ENCODE data around the gene ZNF674. TPM values are rescaled to one million over a fixed set of nuclear protein-coding genes. Genes with fewer than 3 reads are reported as not detected.

Gene ZNF674
- total RNA-seq, 2 experiments from 2014 or later = 5.4 to 5.5 TPM

DNA sequence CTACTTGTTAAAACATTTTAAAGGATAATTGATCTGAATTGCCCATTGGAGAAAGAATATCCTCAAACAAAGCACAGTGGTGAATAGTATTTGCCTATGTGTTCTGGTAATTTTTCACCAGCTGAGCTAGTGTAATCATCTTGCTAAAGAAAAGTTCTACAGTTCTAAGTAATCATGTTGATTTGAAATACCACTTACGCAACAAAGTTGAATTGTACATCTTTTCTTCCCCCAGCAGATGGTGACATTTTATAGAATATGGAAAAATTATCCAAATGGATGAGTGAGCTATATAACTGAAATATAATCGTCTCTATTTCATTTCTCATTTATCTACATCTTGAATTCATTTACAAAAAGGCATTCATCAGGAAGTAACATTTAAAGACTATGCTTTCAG, 9.7 kb upstream of the ZNF674 start:
- BruUV-seq (replicated peaks) = no TSS peak
- H3K4me3 ChIP-seq (ENCODE audit: low read depth, low read length, poor library complexity, severe bottlenecking) = no peak overlapping the region
- H3K9me2 ChIP-seq (ENCODE audit: insufficient read depth, low read length) = no peaks in the 10 kb centered on the region
- DNase-seq (ENCODE audit: low spot score) = no peak
- no peak overlapping the region for H2AFZ ChIP-seq (ENCODE audit: low read length)
- no peak overlapping the region for H3K27ac ChIP-seq (ENCODE audit: low read depth, low read length, poor library complexity, severe bottlenecking)
- intact Hi-C loops (cut with micrococcal nuclease; ENCODE audit: unreplicated experiment) = loop anchor here (2.0 kb wide), 1 partner anchor 242 kb away; no protein-coding TSS in a partner anchor
- CTCF ChIA-PET (ENCODE audit: unreplicated experiment) = no interaction called here
- H3K4me1 ChIP-seq (ENCODE audit: insufficient read depth, low read length, poor library complexity, severe bottlenecking) = peaks cover 4% of the 10 kb centered on the region
- no peaks in the 10 kb centered on the region for H4K20me1 ChIP-seq (ENCODE audit: insufficient read depth, low read length)
- H3K4me2 ChIP-seq (ENCODE audit: low read length) = no peak overlapping the region
- POLR2A ChIA-PET = interaction anchor here (0.6 to 1.0 kb wide), 3 partner anchors 53 to 93 kb away, joined by 3 to 7 read pairs (median 5); no protein-coding TSS in a partner anchor
- no peaks in the 10 kb centered on the region for H3K36me3 ChIP-seq (ENCODE audit: insufficient read depth, low read length)
- no peaks in the 10 kb centered on the region for H3K9me3 ChIP-seq (ENCODE audit: low read length)
- H3K79me2 ChIP-seq (ENCODE audit: insufficient read depth, low read depth, low read length) = no peaks in the 10 kb centered on the region
- no peak for TF ChIP-seq EZH2phosphoT487 (IDR thresholded peaks at IDR 0.05; ENCODE audit: borderline replicate concordance, low read depth, low read length)
- TF ChIP-seq, protein P1, sequence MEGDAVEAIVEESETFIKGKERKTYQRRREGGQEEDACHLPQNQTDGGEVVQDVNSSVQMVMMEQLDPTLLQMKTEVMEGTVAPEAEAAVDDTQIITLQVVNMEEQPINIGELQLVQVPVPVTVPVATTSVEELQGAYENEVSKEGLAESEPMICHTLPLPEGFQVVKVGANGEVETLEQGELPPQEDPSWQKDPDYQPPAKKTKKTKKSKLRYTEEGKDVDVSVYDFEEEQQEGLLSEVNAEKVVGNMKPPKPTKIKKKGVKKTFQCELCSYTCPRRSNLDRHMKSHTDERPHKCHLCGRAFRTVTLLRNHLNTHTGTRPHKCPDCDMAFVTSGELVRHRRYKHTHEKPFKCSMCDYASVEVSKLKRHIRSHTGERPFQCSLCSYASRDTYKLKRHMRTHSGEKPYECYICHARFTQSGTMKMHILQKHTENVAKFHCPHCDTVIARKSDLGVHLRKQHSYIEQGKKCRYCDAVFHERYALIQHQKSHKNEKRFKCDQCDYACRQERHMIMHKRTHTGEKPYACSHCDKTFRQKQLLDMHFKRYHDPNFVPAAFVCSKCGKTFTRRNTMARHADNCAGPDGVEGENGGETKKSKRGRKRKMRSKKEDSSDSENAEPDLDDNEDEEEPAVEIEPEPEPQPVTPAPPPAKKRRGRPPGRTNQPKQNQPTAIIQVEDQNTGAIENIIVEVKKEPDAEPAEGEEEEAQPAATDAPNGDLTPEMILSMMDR (conservative IDR thresholded peaks at IDR 0.05; ENCODE audit: low read length) = peak; percentile 58

DNA sequence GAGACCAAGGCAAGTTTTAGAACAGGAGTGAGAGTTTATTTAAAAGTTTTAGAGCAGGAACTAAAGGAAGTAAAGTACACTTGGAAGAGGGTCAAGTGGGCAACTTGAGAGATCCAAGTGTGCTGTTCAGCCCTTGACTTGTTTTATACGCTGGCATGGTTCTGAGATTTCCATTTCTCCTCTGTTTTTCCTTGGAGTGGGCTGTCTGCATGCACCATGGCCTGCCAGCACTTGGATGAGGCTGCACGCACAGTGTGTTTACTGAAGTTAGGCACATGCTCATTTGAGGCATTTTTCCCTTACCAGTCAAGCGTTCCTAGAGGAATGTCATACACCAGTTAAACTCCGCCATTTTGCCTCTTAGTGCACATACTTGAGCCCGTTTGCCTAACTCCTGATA, 8.7 kb upstream of the ZNF674 start:
- no peak for DNase-seq (ENCODE audit: low spot score)
- no peak overlapping the region for H2AFZ ChIP-seq (ENCODE audit: low read length)
- CTCF ChIA-PET (ENCODE audit: unreplicated experiment) = no interaction called here
- peaks cover 8% of the 10 kb centered on the region for H3K4me1 ChIP-seq (ENCODE audit: insufficient read depth, low read length, poor library complexity, severe bottlenecking)
- H3K79me2 ChIP-seq (ENCODE audit: insufficient read depth, low read depth, low read length) = no peaks in the 10 kb centered on the region
- H3K4me3 ChIP-seq (ENCODE audit: low read depth, low read length, poor library complexity, severe bottlenecking) = no peak overlapping the region
- H3K9me3 ChIP-seq (ENCODE audit: low read length) = no peaks in the 10 kb centered on the region
- POLR2A ChIA-PET = no interaction called here
- H3K36me3 ChIP-seq (ENCODE audit: insufficient read depth, low read length) = no peaks in the 10 kb centered on the region; the same call in 1 of the 2 replicates
- H3K27ac ChIP-seq (ENCODE audit: low read depth, low read length, poor library complexity, severe bottlenecking) = no peak overlapping the region
- no peaks in the 10 kb centered on the region for H3K9me2 ChIP-seq (ENCODE audit: insufficient read depth, low read length)
- intact Hi-C loops (cut with micrococcal nuclease; ENCODE audit: unreplicated experiment) = loop anchor here (2.0 kb wide), 1 partner anchor 243 kb away; no protein-coding TSS in a partner anchor
- no peaks in the 10 kb centered on the region for H4K20me1 ChIP-seq (ENCODE audit: insufficient read depth, low read length)
- no peak overlapping the region for H3K4me2 ChIP-seq (ENCODE audit: low read length)
- BruUV-seq (replicated peaks) = no TSS peak
- TF ChIP-seq, protein P1 (conservative IDR thresholded peaks at IDR 0.05; ENCODE audit: low read length) = no peak
- no peak for TF ChIP-seq EZH2phosphoT487 (IDR thresholded peaks at IDR 0.05; ENCODE audit: borderline replicate concordance, low read depth, low read length)

DNA sequence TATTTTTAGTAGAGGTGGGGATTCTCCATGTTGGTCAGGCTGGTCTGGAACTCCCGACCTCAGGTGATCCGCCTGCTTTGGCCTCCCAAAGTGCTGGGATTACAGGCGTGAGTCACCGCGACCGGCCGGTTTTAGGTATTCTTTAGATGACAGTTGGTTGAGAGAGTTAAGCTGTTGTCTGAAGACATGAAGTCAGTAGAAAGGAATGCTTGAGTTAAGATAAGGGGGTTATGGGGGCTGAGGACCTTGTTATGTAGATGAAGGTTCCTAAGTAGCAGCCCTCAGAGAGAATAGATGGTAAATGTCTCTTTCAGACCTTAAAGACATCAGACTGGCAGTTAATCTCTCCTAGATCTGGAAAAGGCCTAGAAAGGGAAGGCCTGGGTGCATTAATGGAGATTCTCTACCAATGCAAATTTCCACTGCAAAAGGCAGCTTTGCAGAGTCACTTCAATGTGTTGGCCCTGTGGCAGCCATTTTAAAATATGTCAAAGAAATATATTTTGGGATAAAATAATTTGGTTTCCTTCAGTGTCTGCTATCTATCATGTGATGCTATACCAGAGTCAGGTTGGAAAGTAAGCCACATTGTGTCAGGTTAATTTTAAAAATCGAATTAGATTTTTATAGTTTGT, 6.4 kb upstream of the ZNF674 start:
- POLR2A ChIA-PET = no interaction called here
- intact Hi-C loops (cut with micrococcal nuclease; ENCODE audit: unreplicated experiment) = no loop called here
- Histone ChIP-seq H3K79me2 (ENCODE audit: insufficient read depth, low read depth, low read length) (peaks cover 14% of the 10 kb centered on the region; the same call in 1 of the 2 replicates), H3K9me2 (ENCODE audit: insufficient read depth, low read length) (no peaks in the 10 kb centered on the region), H2AFZ (ENCODE audit: low read length) (no peak overlapping the region), H3K9me3 (ENCODE audit: low read length) (no peaks in the 10 kb centered on the region), H3K27ac (ENCODE audit: low read depth, low read length, poor library complexity, severe bottlenecking) (no peak overlapping the region), H4K20me1 (ENCODE audit: insufficient read depth, low read length) (no peaks in the 10 kb centered on the region; the same call in 1 of the 2 replicates), H3K4me3 (ENCODE audit: low read depth, low read length, poor library complexity, severe bottlenecking) (no peak overlapping the region), H3K4me1 (ENCODE audit: insufficient read depth, low read length, poor library complexity, severe bottlenecking) (peaks cover 8% of the 10 kb centered on the region), H3K4me2 (ENCODE audit: low read length) (no peak overlapping the region), H3K36me3 (ENCODE audit: insufficient read depth, low read length) (peaks cover 16% of the 10 kb centered on the region)
- no peak for DNase-seq (ENCODE audit: low spot score)
- TF ChIP-seq, protein P1 (conservative IDR thresholded peaks at IDR 0.05; ENCODE audit: low read length) = no peak
- TF ChIP-seq EZH2phosphoT487 (IDR thresholded peaks at IDR 0.05; ENCODE audit: borderline replicate concordance, low read depth, low read length) = no peak
- no TSS peak for BruUV-seq (replicated peaks)
- CTCF ChIA-PET (ENCODE audit: unreplicated experiment) = no interaction called here

Data from OCI-LY7 (cell line).